NB4 (cell line): ENCODE measurements around the gene TMEM30B.

ENCODE experiments used
- MYC ChIP-seq: IDR thresholded peaks from 2 replicates; pipeline ENCODE4 v1.6.1; 2011; ENCODE audit warnings: low read depth, low read length
- POLR2A ChIP-seq: IDR thresholded peaks from 2 replicates; pipeline ENCODE4 v1.6.1; 2011; ENCODE audit warnings: mild to moderate bottlenecking; ENCODE audit not compliant: insufficient read length; ENCODE audit errors: extremely low read depth
- TF ChIP-seq, protein P1 (sequence below): IDR thresholded peaks from one replicate; pipeline ENCODE4 v1.5.1; 2012; ENCODE audit warnings: low read depth, low read length
- TF ChIP-seq, protein P2 (sequence below): IDR thresholded peaks from 2 replicates; pipeline ENCODE4 v1.6.1; 2011; ENCODE audit warnings: low read depth, low read length

DNA sequence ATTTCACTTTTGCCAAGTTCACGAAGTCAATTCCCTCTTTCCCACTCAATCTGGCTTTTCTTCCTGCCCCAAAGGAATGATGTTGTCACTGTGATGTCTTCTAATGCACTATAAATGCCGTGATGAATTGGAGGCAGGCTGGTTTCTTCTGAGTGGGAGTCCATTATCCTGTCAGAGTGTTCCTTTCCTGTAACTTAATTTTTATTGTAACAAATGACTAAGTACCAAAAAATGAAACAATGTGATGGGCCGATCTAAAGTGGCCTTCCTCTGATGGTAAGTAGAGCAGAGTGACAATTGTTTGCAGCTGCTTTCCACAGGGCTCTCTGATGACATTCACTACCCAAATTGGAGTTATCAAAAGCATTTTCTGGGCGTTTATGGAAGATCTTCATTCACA, 22.2 kb downstream of the TMEM30B start:
- TF ChIP-seq, protein P1, sequence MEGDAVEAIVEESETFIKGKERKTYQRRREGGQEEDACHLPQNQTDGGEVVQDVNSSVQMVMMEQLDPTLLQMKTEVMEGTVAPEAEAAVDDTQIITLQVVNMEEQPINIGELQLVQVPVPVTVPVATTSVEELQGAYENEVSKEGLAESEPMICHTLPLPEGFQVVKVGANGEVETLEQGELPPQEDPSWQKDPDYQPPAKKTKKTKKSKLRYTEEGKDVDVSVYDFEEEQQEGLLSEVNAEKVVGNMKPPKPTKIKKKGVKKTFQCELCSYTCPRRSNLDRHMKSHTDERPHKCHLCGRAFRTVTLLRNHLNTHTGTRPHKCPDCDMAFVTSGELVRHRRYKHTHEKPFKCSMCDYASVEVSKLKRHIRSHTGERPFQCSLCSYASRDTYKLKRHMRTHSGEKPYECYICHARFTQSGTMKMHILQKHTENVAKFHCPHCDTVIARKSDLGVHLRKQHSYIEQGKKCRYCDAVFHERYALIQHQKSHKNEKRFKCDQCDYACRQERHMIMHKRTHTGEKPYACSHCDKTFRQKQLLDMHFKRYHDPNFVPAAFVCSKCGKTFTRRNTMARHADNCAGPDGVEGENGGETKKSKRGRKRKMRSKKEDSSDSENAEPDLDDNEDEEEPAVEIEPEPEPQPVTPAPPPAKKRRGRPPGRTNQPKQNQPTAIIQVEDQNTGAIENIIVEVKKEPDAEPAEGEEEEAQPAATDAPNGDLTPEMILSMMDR: no peak
- TF ChIP-seq POLR2A (no peak), MYC (no peak)
- TF ChIP-seq, protein P2, sequence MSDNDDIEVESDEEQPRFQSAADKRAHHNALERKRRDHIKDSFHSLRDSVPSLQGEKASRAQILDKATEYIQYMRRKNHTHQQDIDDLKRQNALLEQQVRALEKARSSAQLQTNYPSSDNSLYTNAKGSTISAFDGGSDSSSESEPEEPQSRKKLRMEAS: no peak
